Type B pancreatic cell (in vitro differentiated cells): ENCODE results near the gene POLR1E. TPM values are rescaled to one million over a fixed set of nuclear protein-coding genes. Genes with fewer than 3 reads are reported as not detected.

Experiments used
- DNase-seq: peaks from one replicate; pipeline ENCODE4 v3.0.0; 2021; ENCODE audit warnings: mixed read lengths; ENCODE audit not compliant: unreplicated experiment; ENCODE audit errors: extremely low spot score
- H3K27ac Mint-ChIP-seq: 2 replicates; pipeline ENCODE4 v1.8.0; 2021; ENCODE audit warnings: mild to moderate bottlenecking, mixed read lengths
- H3K27me3 Mint-ChIP-seq: 2 replicates; pipeline ENCODE4 v1.8.0; 2021; ENCODE audit warnings: mixed read lengths
- H3K36me3 Mint-ChIP-seq: 2 replicates; pipeline ENCODE4 v1.8.0; 2021; ENCODE audit warnings: mixed read lengths
- H3K4me1 Mint-ChIP-seq: one replicate; pipeline ENCODE4 v1.8.0; 2021; ENCODE audit warnings: mixed read lengths; ENCODE audit not compliant: unreplicated experiment
- H3K4me3 Mint-ChIP-seq: 2 replicates; pipeline ENCODE4 v1.8.0; 2021; ENCODE audit warnings: mild to moderate bottlenecking, mixed read lengths
- H3K9me3 Mint-ChIP-seq: 2 replicates; pipeline ENCODE4 v1.8.0; 2021; ENCODE audit warnings: mixed read lengths
- total RNA-seq: library from RNA; stranded (reverse); gene quantifications from 2 replicates; pipeline ENCODE4 v1.2.1, GENCODE V29; 2021; ENCODE audit warnings: low replicate concordance
- TF ChIP-seq, protein P1 (sequence below): fragments of 200-600 bp; sonication (generic); conservative IDR thresholded peaks from 2 replicates; pipeline ENCODE4 v1.5.0; 2021; ENCODE audit warnings: antibody characterized with exemption, mild to moderate bottlenecking

The POLR1E gene
- total RNA-seq, 1 donor from 2014 or later, result 26.9 TPM

GRCh38 chr9:37486256-37486615, 488 bp downstream of the POLR1E start:
- no peak for DNase-seq
- H3K4me3 Mint-ChIP-seq, result peak overlapping the region; percentile 97
- no peaks in the 10 kb centered on the region for H3K27me3 Mint-ChIP-seq
- H3K36me3 Mint-ChIP-seq, result peaks cover 9% of the 10 kb centered on the region
- H3K27ac Mint-ChIP-seq, result peak overlapping the region; percentile 92
- peaks cover 22% of the 10 kb centered on the region for H3K4me1 Mint-ChIP-seq
- H3K9me3 Mint-ChIP-seq, result no peaks in the 10 kb centered on the region
- TF ChIP-seq, protein P1, sequence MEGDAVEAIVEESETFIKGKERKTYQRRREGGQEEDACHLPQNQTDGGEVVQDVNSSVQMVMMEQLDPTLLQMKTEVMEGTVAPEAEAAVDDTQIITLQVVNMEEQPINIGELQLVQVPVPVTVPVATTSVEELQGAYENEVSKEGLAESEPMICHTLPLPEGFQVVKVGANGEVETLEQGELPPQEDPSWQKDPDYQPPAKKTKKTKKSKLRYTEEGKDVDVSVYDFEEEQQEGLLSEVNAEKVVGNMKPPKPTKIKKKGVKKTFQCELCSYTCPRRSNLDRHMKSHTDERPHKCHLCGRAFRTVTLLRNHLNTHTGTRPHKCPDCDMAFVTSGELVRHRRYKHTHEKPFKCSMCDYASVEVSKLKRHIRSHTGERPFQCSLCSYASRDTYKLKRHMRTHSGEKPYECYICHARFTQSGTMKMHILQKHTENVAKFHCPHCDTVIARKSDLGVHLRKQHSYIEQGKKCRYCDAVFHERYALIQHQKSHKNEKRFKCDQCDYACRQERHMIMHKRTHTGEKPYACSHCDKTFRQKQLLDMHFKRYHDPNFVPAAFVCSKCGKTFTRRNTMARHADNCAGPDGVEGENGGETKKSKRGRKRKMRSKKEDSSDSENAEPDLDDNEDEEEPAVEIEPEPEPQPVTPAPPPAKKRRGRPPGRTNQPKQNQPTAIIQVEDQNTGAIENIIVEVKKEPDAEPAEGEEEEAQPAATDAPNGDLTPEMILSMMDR, result no peak

DNA sequence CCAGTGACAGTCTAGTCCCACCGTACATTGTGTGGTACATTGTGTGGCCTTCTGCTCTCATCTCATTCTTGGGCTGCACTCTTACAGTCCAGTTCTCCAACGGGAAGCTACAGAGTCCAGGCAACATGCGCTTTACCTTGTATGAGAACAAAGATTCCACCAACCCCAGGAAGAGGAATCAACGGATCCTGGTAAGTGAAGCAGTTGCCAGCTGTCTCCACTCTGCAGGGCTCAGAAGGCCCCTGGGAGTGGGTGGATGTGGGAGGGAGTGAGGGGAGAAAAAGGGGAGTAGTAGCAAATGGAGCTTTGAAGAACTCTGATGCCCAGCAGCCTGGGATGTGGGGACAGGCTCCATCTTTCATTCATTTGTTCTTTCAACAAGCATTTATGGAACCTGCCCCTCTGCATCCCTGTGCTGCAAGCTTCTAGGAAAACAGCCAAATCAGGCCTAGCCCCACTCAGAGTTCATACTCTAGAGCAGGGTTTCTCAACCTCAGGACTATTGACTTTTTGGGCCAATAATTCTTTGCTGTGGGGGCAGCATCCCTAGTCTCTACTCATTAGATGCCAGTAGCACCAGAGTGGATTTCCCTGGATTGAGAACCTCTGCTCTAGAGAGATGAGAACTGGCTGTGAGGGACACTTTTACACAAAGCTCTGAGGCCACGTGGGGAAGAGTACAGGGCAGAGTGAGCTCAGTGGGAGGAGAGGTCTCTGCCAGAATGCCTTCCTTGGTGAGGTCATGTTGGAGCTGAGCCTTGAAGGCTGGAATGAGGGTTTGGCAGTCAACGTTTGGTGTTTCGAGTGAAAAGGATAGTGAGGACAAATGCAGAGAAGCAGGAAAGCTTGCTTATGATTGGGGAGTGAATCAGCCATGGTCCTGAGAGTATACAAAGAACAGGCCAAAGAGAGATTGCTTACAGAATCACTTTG, 1.1 kb downstream of the POLR1E start:
- Mint-ChIP-seq H3K36me3 (peaks cover 12% of the 10 kb centered on the region), H3K4me1 (peaks cover 22% of the 10 kb centered on the region), H3K27ac (peak overlapping the region; percentile 92), H3K9me3 (no peaks in the 10 kb centered on the region), H3K27me3 (no peaks in the 10 kb centered on the region), H3K4me3 (peak overlapping the region; percentile 97)
- TF ChIP-seq, protein P1, result no peak
- peak; percentile 24 for DNase-seq

- peaks cover 5% of the 10 kb centered on the region for H3K4me1 Mint-ChIP-seq
- H3K36me3 Mint-ChIP-seq, result peaks cover 30% of the 10 kb centered on the region
- no peak overlapping the region for H3K4me3 Mint-ChIP-seq
- no peaks in the 10 kb centered on the region for H3K27me3 Mint-ChIP-seq
- no peak for DNase-seq
- H3K27ac Mint-ChIP-seq, result no peak overlapping the region
- TF ChIP-seq, protein P1, result no peak
- H3K9me3 Mint-ChIP-seq, result no peaks in the 10 kb centered on the region
Observed at GRCh38 chr9:37491939-37492338, 6.2 kb downstream of the POLR1E start.

GRCh38 chr9:37495571-37495970, 9.8 kb downstream of the POLR1E start:
- Mint-ChIP-seq H3K4me1 (no peaks in the 10 kb centered on the region), H3K27me3 (no peaks in the 10 kb centered on the region), H3K36me3 (peaks cover 27% of the 10 kb centered on the region), H3K4me3 (no peak overlapping the region), H3K27ac (no peak overlapping the region), H3K9me3 (no peaks in the 10 kb centered on the region)
- DNase-seq, result no peak
- TF ChIP-seq, protein P1, result no peak

GRCh38 chr9:37496020-37496419, 10.3 kb downstream of the POLR1E start:
- H3K4me1 Mint-ChIP-seq, result no peaks in the 10 kb centered on the region
- no peak overlapping the region for H3K4me3 Mint-ChIP-seq
- no peaks in the 10 kb centered on the region for H3K9me3 Mint-ChIP-seq
- H3K27me3 Mint-ChIP-seq, result no peaks in the 10 kb centered on the region
- H3K27ac Mint-ChIP-seq, result no peak overlapping the region
- peaks cover 24% of the 10 kb centered on the region for H3K36me3 Mint-ChIP-seq
- TF ChIP-seq, protein P1, result no peak
- no peak for DNase-seq
